Endothelial cell of umbilical vein (primary cell): ENCODE measurements around the gene NFIA. TPM values are rescaled to one million over a fixed set of nuclear protein-coding genes. Genes with fewer than 3 reads are reported as not detected.

Source experiments
- BruUV-seq: library from RNA; stranded (reverse); fragments of 400-500 nt; replicated peaks from 2 replicates; lab custom pipeline; 2021; lab: Mats Ljungman, UMichigan
- CTCF ChIA-PET: fragments of 300-600, 350-600 bp; sonication (Branson Sonifier 250); formaldehyde crosslinking; loops from one replicate; lab custom pipeline; 2021; ENCODE audit warnings: antibody characterized with exemption, inconsistent platforms; lab: Charles Lee
- POLR2A ChIA-PET: fragments of 300-600, 350-600 bp; sonication (Branson Sonifier 250); formaldehyde crosslinking; loops from one replicate; lab custom pipeline; 2021; ENCODE audit warnings: antibody characterized with exemption, inconsistent platforms; lab: Charles Lee
- DNase-seq: peaks from one replicate; pipeline ENCODE4 v3.0.0-alpha.2; 2011; ENCODE audit warnings: low read depth, low spot score
- FAIRE-seq: peaks from 2 replicates; lab custom pipeline; 2011; peaks lifted over from hg19 to GRCh38; lab: Jason Lieb, UNC
- H2AFZ ChIP-seq: 2 replicates; pipeline ENCODE4 v1.6.0; 2012; ENCODE audit warnings: low read depth, low read length, control low read depth, inconsistent platforms
- H3K27ac ChIP-seq: 2 replicates; pipeline ENCODE4 v1.5.1; 2011; ENCODE audit warnings: low read depth, mild to moderate bottlenecking, control low read depth, low read length, moderate library complexity; ENCODE audit not compliant: insufficient read depth
- H3K27me3 ChIP-seq, 2 experiments: 2 replicates each; pipeline versions ENCODE4 v1.6.0 to v1.6.1; 2011; ENCODE audit warnings: low read length in 2 of 2, mixed read lengths in 1 of 2; ENCODE audit not compliant: control insufficient read depth in 2 of 2, insufficient read depth in 2 of 2
- H3K36me3 ChIP-seq, 2 experiments: 2 replicates in 1 of 2; 3 replicates in 1 of 2; pipeline ENCODE4 v1.5.1; 2011; ENCODE audit warnings: low read length in 2 of 2, mild to moderate bottlenecking in 1 of 2, moderate library complexity in 1 of 2; ENCODE audit not compliant: control insufficient read depth in 2 of 2, insufficient read depth in 2 of 2; ENCODE audit errors: extremely low read depth in 1 of 2
- H3K4me1 ChIP-seq: 3 replicates; pipeline ENCODE4 v1.5.1; 2011; ENCODE audit warnings: mild to moderate bottlenecking, low read length; ENCODE audit not compliant: control insufficient read depth, insufficient read depth; ENCODE audit errors: extremely low read depth
- H3K4me2 ChIP-seq: 2 replicates; pipeline ENCODE4 v1.6.1; 2011; ENCODE audit warnings: low read length, control low read depth, mixed read lengths; ENCODE audit not compliant: insufficient read depth
- H3K4me3 ChIP-seq, 3 experiments: fragments of 200-600 bp in 1 of 3; sonication (generic), shearing (Covaris generic) in 1 of 3; replicated peaks in 1 of 3; 2 replicates each; pipeline ENCODE4 v1.5.1; 2011 to 2016; ENCODE audit warnings: control low read depth in 3 of 3, low read length in 3 of 3, mild to moderate bottlenecking in 2 of 3, inconsistent platforms in 1 of 3, low read depth in 1 of 3, moderate library complexity in 1 of 3; ENCODE audit not compliant: insufficient read depth in 1 of 3
- H3K79me2 ChIP-seq: 2 replicates; pipeline ENCODE4 v1.6.0; 2012; ENCODE audit warnings: low read length, inconsistent platforms; ENCODE audit not compliant: control insufficient read depth, insufficient read depth
- H3K9ac ChIP-seq: replicated peaks from 2 replicates; pipeline ENCODE3; 2011; ENCODE audit warnings: low read length, control low read depth; ENCODE audit not compliant: insufficient read depth; ENCODE audit errors: extremely low read depth
- H3K9me1 ChIP-seq: replicated peaks from 3 replicates; pipeline ENCODE4 v1.6.0; 2011; ENCODE audit warnings: mild to moderate bottlenecking, low read length; ENCODE audit not compliant: control insufficient read depth, insufficient read depth; ENCODE audit errors: extremely low read depth
- H3K9me3 ChIP-seq: replicated peaks from 2 replicates; pipeline ENCODE4 v1.5.1; 2012; ENCODE audit warnings: low read length, inconsistent platforms; ENCODE audit not compliant: control insufficient read depth, insufficient read depth
- H4K20me1 ChIP-seq: replicated peaks from 2 replicates; pipeline ENCODE3; 2011; ENCODE audit warnings: mild to moderate bottlenecking, low read length; ENCODE audit not compliant: control insufficient read depth, insufficient read depth; ENCODE audit errors: extremely low read depth
- CTCF ChIP-seq, 2 donors: IDR thresholded peaks; 1 replicate in 1 of 2; 2 replicates in 1 of 2; pipeline ENCODE4 v1.5.1; 2011; ENCODE audit warnings: low read length in 2 of 2, mild to moderate bottlenecking in 2 of 2, moderate library complexity in 2 of 2, control low read depth in 1 of 2, inconsistent platforms in 1 of 2, low read depth in 1 of 2; ENCODE audit not compliant: insufficient read depth in 1 of 2; ENCODE audit errors: extremely low read depth in 1 of 2
- EZH2 ChIP-seq: IDR thresholded peaks from 2 replicates; pipeline ENCODE4 v1.6.1; 2012; ENCODE audit warnings: borderline replicate concordance, low read depth, mild to moderate bottlenecking, moderate library complexity, low read length, inconsistent platforms; ENCODE audit not compliant: severe bottlenecking
- FOS ChIP-seq: IDR thresholded peaks from 2 replicates; pipeline ENCODE4 v1.6.1; 2011; ENCODE audit warnings: mild to moderate bottlenecking, low read length, moderate library complexity, borderline replicate concordance; ENCODE audit not compliant: insufficient read depth
- GATA2 ChIP-seq: IDR thresholded peaks from 2 replicates; pipeline ENCODE4 v1.7.0; 2011; ENCODE audit warnings: low read depth, mild to moderate bottlenecking, moderate library complexity, mixed read lengths, low read length; ENCODE audit not compliant: insufficient read length, insufficient read depth
- JUN ChIP-seq: IDR thresholded peaks from 2 replicates; pipeline ENCODE4 v1.6.1; 2011; ENCODE audit warnings: borderline replicate concordance, low read depth; ENCODE audit not compliant: insufficient read length, insufficient read depth
- MYC ChIP-seq: IDR thresholded peaks from one replicate; pipeline ENCODE4 v1.6.1; 2011; ENCODE audit warnings: mild to moderate bottlenecking, low read depth, low read length
- POLR2A ChIP-seq: IDR thresholded peaks from 2 replicates; pipeline ENCODE4 v1.6.1; 2012; ENCODE audit warnings: low read depth, mild to moderate bottlenecking, control low read depth, low read length
- POLR2AphosphoS5 ChIP-seq: IDR thresholded peaks from 2 replicates; pipeline ENCODE4 v1.6.1; 2012; ENCODE audit warnings: low read depth, mild to moderate bottlenecking, control low read depth, low read length, moderate library complexity; ENCODE audit not compliant: insufficient read depth
- dilution Hi-C: fragments of 300-500 bp; cut with MboI; formaldehyde crosslinking; loops from one replicate; pipeline ENCODE4 v1.15.0; 2019; ENCODE audit warnings: low sequenced_read_pairs; ENCODE audit not compliant: extremely low pct_ligation_motif_present
- intact Hi-C: fragments of 100-400 bp; cut with micrococcal nuclease; formaldehyde crosslinking; loops from one replicate; pipeline ENCODE4 v1.10.0; 2022
- polyA plus RNA-seq, 4 experiments: library from polyadenylated mRNA; depleted of rRNA in 3 of 4; stranded (reverse) in 3 of 4; unstranded in 1 of 4; fragments of >200 nt; gene quantifications; 2 replicates each; pipeline versions ENCODE4 v1.2.1 to v1.2.3, GENCODE V29; 2011 to 2012; ENCODE audit warnings: missing spikeins in 1 of 4
- total RNA-seq: library from RNA; stranded (reverse); gene quantifications from 2 replicates; pipeline ENCODE4 v1.2.3, GENCODE V29; 2021
- TF ChIP-seq, protein P1 (sequence below): IDR thresholded peaks from 2 replicates; pipeline ENCODE4 v1.6.1; 2011; ENCODE audit not compliant: insufficient read depth, insufficient read length

The NFIA gene
- total and polyA plus RNA-seq, 2 donors (not counting 3 experiments of a cell fraction or from before 2014, with no cell fraction given), result 25.5 to 47.0 TPM

DNA sequence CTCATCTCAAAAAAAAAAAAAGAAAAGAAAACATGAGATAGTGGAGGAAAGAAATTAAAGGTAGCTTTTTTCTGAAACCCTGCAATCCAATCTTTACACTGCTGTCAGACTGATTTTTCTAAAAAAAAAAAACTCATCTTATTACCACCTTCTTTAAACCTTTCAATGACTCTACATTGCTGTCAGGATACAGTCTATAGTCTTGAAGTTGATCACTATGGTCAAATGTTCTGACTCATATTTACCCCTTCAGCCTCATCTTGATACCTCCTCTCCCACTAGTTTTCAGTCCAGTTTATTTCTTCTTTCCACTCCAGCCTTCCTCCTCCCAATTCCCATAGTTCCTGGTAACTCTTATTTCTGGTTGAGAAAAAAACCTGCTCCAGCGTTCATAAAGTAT, 17.7 kb upstream of the NFIA start:
- no peak for DNase-seq
- Histone ChIP-seq H3K9ac (no peak overlapping the region), H3K4me2 (no peak overlapping the region), H3K9me1 (no peaks in the 10 kb centered on the region), H3K79me2 (no peaks in the 10 kb centered on the region), H3K4me3 (no peak overlapping the region), H2AFZ (no peak overlapping the region), H4K20me1 (no peaks in the 10 kb centered on the region), H3K27me3 (no peaks in the 10 kb centered on the region), H3K36me3 (no peaks in the 10 kb centered on the region), H3K4me1 (no peaks in the 10 kb centered on the region), H3K9me3 (no peaks in the 10 kb centered on the region), H3K27ac (no peak overlapping the region)
- ChIA-PET POLR2A (no interaction called here), CTCF (interaction anchor here (1.1 to 1.3 kb wide), 3 partner anchors 10 to 273 kb away, joined by 3 to 4 read pairs (median 3); no protein-coding TSS in a partner anchor)
- FAIRE-seq, result no peak
- dilution Hi-C loops (no loop called here), intact Hi-C loops (no loop called here)
- TF ChIP-seq POLR2A (no peak), FOS (no peak), MYC (no peak), POLR2AphosphoS5 (no peak), EZH2 (no peak), GATA2 (no peak), JUN (no peak), CTCF (IDR thresholded peaks at IDR 0.05; ENCODE audit: extremely low read depth in 1 of 2, insufficient read depth in 1 of 2, low read depth in 1 of 2, low read length in 2 of 2) (no peak)
- TF ChIP-seq, protein P1, sequence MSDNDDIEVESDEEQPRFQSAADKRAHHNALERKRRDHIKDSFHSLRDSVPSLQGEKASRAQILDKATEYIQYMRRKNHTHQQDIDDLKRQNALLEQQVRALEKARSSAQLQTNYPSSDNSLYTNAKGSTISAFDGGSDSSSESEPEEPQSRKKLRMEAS, result no peak
- BruUV-seq, result no TSS peak
